HG02642 (cell line): ENCODE data around the gene OR8I2.
"Not testable (repeated sequence)": the region's sequence is repeated elsewhere in the genome, so short reads cannot be mapped to it uniquely, and the experiment has no call there.

Experiments used
- ATAC-seq: cut with Tn5 transposase; IDR thresholded peaks from one replicate; pipeline ENCODE4 v1.9.1; 2021; ENCODE audit warnings: mild to moderate bottlenecking; ENCODE audit not compliant: unreplicated experiment, poor library complexity

Gene OR8I2

DNA sequence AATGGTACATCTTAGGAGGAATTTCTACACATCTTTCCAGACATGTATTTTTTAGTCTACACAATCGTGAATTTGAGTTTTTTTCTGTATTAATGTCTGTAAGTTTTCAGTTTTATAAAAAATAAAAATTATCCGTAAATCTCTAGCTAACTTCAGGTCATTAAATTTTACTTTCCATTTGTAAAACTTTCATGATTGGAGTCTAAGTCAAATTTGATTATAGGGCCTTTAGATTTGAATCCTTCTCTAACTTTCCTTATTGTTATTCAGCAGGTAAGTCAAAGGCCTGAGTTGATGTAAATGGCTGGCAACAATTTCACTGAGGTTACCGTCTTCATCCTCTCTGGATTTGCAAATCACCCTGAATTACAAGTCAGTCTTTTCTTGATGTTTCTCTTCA lies at the start of gene OR8I2:
Gene OR8I2, plus strand, starts transcription at position 301 of the 400 bp plus-strand sequence. Its CDS starts 0 bp downstream, at position 301.
- ATAC-seq = no peak

GRCh38 chr11:56045538-56045937 lies 47.6 kb upstream of the OR8I2 start:
- no peak for ATAC-seq

DNA sequence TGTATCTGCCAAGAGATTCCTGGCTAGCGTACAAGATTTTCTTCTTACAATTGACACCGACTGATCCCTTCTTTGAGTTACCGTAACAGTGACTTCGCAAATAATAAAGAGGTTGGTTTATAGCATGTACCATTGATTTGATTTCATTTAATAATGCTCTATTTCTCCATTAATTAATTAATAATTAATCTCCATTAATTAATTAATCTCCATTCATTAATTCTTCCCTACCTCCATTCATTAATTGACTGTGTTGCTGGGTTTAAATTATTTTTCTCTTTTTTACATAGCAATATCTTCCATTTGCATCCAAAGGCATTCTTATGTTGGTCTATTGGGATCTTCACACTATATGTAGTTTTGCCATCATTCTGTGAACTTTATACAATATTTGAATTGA lies 44.6 kb upstream of the OR8I2 start:
- no peak for ATAC-seq

DNA sequence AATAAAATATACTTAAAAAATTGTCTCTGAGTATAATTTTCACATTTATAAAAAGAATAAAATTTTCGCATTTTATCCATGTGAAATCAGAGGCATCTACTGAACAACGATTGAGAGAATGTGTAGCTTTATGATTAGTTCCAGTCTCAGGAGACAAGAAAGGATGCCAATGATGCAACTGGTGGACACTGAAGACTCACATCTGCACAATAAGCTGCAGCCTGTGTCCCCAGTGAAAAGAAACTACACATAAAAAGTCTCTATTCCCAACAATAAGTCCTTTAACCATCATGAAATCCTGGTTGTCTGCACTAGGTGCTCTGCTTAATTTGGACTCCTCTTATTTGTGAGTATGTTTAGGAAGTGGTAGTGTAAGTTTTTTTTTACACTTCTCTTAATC lies 43.6 kb upstream of the OR8I2 start:
- ATAC-seq = no peak

- not testable (repeated sequence) for ATAC-seq
Observed at GRCh38 chr11:56056366-56056765, 36.7 kb upstream of the OR8I2 start.

GRCh38 chr11:56057661-56058237 lies 35.4 kb upstream of the OR8I2 start:
- ATAC-seq = not testable (repeated sequence)

- ATAC-seq = not testable (repeated sequence)
Observed at GRCh38 chr11:56058260-56058780, 34.8 kb upstream of the OR8I2 start.

- ATAC-seq = no peak
Observed at GRCh38 chr11:56066980-56067379, 26.1 kb upstream of the OR8I2 start.

GRCh38 chr11:56089697-56090096 lies 3.4 kb upstream of the OR8I2 start:
- ATAC-seq = no peak

- ATAC-seq = no peak
Observed at GRCh38 chr11:56103210-56103737, 10.2 kb downstream of the OR8I2 start, which contains the start of gene OR8H2. TSS of gene OR8H2 (plus strand) at chr11:56103687. CDS start at chr11:56105043, 1,356 bp downstream.

DNA sequence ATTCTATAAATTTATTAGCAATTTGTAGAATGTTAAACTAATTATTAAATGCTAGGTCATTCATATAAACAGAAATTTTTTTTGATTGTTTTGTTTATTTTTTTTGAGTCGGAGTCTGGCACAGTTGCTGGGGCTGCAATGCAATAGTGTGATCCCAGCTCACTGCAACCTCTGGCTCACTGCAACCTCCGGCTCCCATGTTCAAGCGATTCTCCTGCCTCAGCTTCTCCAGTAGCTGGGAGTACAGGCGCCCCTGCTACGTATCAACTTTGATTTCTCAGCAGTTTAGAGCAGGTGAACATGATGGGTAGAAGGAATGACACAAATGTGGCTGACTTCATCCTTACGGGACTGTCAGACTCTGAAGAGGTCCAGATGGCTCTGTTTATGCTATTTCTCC lies 29.0 kb downstream of the OR8I2 start, which contains the start of gene OR8H3:
Gene OR8H3, plus strand, starts transcription at position 301 of the 400 bp plus-strand sequence. Its CDS starts 0 bp downstream, at position 301.
- ATAC-seq = no peak

- no peak for ATAC-seq
Observed at GRCh38 chr11:56140151-56140661, 47.1 kb downstream of the OR8I2 start, which contains the start of gene OR8J3. TSS of gene OR8J3 (minus strand) at chr11:56140201. CDS start at chr11:56137718, 2,483 bp downstream.

DNA sequence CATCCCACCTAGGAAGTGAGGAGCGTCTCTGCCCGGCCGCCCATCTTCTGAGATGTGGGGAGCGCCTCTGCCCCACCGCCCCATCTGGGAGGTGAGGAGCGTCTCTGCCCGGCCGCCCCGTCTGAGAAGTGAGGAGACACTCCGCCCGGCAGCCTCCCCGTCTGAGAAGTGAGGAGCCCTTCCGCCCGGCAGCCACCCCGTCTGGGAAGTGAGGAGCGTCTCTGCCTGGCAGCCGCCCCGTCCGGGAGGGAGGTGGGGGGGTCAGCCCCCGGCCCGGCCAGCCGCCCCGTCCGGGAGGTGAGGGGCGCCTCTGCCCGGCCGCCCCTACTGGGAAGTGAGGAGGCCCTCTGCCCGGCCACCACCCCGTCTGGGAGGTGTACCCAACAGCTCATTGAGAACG lies 50.6 kb downstream of the OR8I2 start:
- ATAC-seq = not testable (repeated sequence)
